ENCODE data around the gene PGAM1. TPM values are rescaled to one million over a fixed set of nuclear protein-coding genes. Genes with fewer than 3 reads are reported as not detected.

The PGAM1 gene
- total and polyA plus RNA-seq, 2 of the 13 experiments (the other 11 are each of a cell fraction or from before 2014, with no cell fraction given) = 354 to 483 TPM

GRCh38 chr10:97400665-97401454, 25.1 kb upstream of the PGAM1 start, which contains the start of gene RRP12 (continued):
- TF ChIP-seq, protein P1, sequence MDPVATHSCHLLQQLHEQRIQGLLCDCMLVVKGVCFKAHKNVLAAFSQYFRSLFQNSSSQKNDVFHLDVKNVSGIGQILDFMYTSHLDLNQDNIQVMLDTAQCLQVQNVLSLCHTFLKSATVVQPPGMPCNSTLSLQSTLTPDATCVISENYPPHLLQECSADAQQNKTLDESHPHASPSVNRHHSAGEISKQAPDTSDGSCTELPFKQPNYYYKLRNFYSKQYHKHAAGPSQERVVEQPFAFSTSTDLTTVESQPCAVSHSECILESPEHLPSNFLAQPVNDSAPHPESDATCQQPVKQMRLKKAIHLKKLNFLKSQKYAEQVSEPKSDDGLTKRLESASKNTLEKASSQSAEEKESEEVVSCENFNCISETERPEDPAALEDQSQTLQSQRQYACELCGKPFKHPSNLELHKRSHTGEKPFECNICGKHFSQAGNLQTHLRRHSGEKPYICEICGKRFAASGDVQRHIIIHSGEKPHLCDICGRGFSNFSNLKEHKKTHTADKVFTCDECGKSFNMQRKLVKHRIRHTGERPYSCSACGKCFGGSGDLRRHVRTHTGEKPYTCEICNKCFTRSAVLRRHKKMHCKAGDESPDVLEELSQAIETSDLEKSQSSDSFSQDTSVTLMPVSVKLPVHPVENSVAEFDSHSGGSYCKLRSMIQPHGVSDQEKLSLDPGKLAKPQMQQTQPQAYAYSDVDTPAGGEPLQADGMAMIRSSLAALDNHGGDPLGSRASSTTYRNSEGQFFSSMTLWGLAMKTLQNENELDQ (CRISPR knock-in tag; IDR thresholded peaks at IDR 0.05; ENCODE audit: borderline replicate concordance) = no peak
- no peak for TF ChIP-seq CCAR2 (optimal IDR thresholded peaks at IDR 0.05; ENCODE audit: low read depth, low read length)
- no peak for TF ChIP-seq NFYC (CRISPR knock-in tag; IDR thresholded peaks at IDR 0.05)
- peak; percentile 74 for TF ChIP-seq POLR2G (IDR thresholded peaks at IDR 0.05; ENCODE audit: low read depth, low read length)
- no peak for TF ChIP-seq PLRG1 (conservative IDR thresholded peaks at IDR 0.05)
- no peak for TF ChIP-seq ZNF703 (CRISPR knock-in tag; IDR thresholded peaks at IDR 0.05; ENCODE audit: borderline replicate concordance)
- TF ChIP-seq, protein P2, sequence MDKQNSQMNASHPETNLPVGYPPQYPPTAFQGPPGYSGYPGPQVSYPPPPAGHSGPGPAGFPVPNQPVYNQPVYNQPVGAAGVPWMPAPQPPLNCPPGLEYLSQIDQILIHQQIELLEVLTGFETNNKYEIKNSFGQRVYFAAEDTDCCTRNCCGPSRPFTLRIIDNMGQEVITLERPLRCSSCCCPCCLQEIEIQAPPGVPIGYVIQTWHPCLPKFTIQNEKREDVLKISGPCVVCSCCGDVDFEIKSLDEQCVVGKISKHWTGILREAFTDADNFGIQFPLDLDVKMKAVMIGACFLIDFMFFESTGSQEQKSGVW (CRISPR knock-in tag; IDR thresholded peaks at IDR 0.05; ENCODE audit: borderline replicate concordance) = no peak
- no peak for TF ChIP-seq FOXJ3 (CRISPR knock-in tag; IDR thresholded peaks at IDR 0.05; ENCODE audit: borderline replicate concordance)
- TF ChIP-seq, protein P3, sequence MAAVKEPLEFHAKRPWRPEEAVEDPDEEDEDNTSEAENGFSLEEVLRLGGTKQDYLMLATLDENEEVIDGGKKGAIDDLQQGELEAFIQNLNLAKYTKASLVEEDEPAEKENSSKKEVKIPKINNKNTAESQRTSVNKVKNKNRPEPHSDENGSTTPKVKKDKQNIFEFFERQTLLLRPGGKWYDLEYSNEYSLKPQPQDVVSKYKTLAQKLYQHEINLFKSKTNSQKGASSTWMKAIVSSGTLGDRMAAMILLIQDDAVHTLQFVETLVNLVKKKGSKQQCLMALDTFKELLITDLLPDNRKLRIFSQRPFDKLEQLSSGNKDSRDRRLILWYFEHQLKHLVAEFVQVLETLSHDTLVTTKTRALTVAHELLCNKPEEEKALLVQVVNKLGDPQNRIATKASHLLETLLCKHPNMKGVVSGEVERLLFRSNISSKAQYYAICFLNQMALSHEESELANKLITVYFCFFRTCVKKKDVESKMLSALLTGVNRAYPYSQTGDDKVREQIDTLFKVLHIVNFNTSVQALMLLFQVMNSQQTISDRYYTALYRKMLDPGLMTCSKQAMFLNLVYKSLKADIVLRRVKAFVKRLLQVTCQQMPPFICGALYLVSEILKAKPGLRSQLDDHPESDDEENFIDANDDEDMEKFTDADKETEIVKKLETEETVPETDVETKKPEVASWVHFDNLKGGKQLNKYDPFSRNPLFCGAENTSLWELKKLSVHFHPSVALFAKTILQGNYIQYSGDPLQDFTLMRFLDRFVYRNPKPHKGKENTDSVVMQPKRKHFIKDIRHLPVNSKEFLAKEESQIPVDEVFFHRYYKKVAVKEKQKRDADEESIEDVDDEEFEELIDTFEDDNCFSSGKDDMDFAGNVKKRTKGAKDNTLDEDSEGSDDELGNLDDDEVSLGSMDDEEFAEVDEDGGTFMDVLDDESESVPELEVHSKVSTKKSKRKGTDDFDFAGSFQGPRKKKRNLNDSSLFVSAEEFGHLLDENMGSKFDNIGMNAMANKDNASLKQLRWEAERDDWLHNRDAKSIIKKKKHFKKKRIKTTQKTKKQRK (IDR thresholded peaks at IDR 0.05; ENCODE audit: low read length) = no peak
- TF ChIP-seq PRPF4 (IDR thresholded peaks at IDR 0.05; ENCODE audit: low read depth, low read length, poor library complexity, severe bottlenecking) = no peak
- no peak for TF ChIP-seq ZNF570 (CRISPR knock-in tag; IDR thresholded peaks at IDR 0.05; ENCODE audit: borderline replicate concordance)
- TF ChIP-seq ZNF776 (CRISPR knock-in tag; IDR thresholded peaks at IDR 0.05) = no peak
- TF ChIP-seq ZBTB46 (CRISPR knock-in tag; IDR thresholded peaks at IDR 0.05; ENCODE audit: borderline replicate concordance) = no peak
- TF ChIP-seq ELK4 (CRISPR knock-in tag; IDR thresholded peaks at IDR 0.05; ENCODE audit: borderline replicate concordance) = no peak
- no peak for TF ChIP-seq TBL1XR1 (IDR thresholded peaks at IDR 0.05; ENCODE audit: borderline replicate concordance, low read length, partially characterized antibody)
- TF ChIP-seq ZSCAN12 (CRISPR knock-in tag; IDR thresholded peaks at IDR 0.05) = 0 out of 2 replicates have a peak, but pooled peaks have one; percentile 54
- 0 out of 2 replicates have a peak, but pooled peaks have one; percentile 58 for TF ChIP-seq ZNF784 (CRISPR knock-in tag; IDR thresholded peaks at IDR 0.05; ENCODE audit: borderline replicate concordance)

All from HepG2 (cell line).